GM12874 (cell line): ENCODE measurements around the gene KCTD16.

Experiments
- TF ChIP-seq, protein P1 (sequence below): IDR thresholded peaks from 2 replicates; pipeline ENCODE4 v1.5.1; 2011; ENCODE audit warnings: low read depth, mild to moderate bottlenecking, control low read depth, low read length, moderate library complexity; ENCODE audit not compliant: insufficient read depth

KCTD16 gene

GRCh38 chr5:144511580-144512072 lies 341.0 kb downstream of the KCTD16 start:
- TF ChIP-seq, protein P1, sequence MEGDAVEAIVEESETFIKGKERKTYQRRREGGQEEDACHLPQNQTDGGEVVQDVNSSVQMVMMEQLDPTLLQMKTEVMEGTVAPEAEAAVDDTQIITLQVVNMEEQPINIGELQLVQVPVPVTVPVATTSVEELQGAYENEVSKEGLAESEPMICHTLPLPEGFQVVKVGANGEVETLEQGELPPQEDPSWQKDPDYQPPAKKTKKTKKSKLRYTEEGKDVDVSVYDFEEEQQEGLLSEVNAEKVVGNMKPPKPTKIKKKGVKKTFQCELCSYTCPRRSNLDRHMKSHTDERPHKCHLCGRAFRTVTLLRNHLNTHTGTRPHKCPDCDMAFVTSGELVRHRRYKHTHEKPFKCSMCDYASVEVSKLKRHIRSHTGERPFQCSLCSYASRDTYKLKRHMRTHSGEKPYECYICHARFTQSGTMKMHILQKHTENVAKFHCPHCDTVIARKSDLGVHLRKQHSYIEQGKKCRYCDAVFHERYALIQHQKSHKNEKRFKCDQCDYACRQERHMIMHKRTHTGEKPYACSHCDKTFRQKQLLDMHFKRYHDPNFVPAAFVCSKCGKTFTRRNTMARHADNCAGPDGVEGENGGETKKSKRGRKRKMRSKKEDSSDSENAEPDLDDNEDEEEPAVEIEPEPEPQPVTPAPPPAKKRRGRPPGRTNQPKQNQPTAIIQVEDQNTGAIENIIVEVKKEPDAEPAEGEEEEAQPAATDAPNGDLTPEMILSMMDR: no peak

DNA sequence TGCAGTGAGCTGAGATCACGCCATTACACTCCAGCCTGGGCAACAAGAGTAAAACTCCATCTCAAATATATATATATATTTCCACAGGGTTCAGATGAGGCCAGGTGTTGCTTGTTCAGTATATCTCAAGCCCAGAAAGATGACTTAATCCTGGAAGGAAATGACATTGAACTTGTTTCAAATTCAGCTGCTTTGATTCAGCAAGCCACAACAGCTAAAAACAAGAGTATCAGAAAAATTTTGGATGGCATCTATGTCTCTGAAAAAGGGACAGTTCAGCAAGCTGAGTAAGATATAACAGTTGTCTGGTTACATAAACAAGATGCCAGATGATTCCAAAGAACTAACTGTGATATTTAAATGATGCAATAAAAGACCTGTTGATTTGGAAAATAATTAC lies 352.0 kb downstream of the KCTD16 start:
- TF ChIP-seq, protein P1: no peak

DNA sequence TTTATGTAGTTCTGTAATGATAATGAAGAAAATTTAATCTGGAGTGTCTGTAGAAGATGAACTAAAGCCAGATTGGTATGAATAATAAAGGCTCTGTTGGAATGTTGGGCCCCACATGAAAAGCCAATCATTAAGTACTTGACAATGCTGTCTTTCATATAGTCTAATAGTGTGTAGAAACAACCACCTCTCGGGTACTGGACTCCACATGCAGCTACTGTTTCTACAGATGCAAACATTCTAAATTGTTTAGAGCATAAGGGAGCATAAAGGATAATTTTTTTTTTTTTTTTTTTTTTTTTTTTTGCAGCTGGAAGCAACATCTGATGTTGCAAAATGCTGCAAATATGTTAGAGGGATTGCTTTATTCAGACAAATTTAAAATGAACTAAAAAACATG lies 354.3 kb downstream of the KCTD16 start:
- TF ChIP-seq, protein P1: no peak

DNA sequence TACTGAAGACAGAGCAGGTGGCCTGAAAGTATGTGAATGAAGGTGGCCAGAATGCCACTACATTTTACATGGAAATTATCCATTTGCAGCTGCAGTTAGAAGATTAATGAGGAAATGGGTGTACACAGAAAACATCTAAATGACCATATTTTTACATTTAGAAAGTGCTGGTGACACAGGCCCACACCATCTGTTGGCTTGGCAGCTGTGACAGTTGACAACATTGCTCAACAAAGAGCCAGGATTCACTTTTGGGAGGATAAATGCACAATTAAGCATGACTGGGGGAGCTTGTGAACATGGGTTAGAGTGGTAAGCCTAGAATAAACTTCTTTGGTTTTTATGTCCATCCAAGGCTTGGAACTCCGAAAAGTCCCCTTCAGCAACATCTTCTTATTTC lies 360.5 kb downstream of the KCTD16 start:
- TF ChIP-seq, protein P1: no peak
